ENCODE measurements around the gene NLK.
"Not testable (repeated sequence)": the region's sequence is repeated elsewhere in the genome, so short reads cannot be mapped to it uniquely, and the experiment has no call there.

NLK gene

DNA sequence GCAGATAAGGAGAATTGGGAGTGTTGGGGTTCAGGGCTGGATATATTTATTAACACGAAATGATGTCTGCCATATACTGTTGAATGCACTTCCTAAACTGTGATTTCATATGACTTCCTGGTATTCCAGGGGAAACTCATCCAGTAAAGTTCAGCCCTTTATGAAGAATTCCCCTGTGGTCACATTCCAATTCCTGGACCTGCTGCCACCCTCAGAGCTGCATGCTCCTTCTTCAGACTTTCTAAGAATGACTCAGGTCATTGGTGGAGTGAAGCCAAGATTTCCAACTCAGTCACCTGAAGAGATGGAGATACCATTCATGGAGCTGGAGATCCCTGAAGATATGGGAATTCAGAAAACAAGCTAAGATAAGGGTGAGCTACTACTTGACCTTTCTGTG lies 162.3 kb downstream of the NLK start:
- no peak overlapping the region for H3K4me3 ChIP-seq (ENCODE audit: low read depth, low read length)
- in situ Hi-C loops (cut with HindIII; ENCODE audit: low sequenced_read_pairs) = no loop called here
- DNase-seq (ENCODE audit: low read depth, low spot score) = peak; percentile 22
- TF ChIP-seq, protein P1, sequence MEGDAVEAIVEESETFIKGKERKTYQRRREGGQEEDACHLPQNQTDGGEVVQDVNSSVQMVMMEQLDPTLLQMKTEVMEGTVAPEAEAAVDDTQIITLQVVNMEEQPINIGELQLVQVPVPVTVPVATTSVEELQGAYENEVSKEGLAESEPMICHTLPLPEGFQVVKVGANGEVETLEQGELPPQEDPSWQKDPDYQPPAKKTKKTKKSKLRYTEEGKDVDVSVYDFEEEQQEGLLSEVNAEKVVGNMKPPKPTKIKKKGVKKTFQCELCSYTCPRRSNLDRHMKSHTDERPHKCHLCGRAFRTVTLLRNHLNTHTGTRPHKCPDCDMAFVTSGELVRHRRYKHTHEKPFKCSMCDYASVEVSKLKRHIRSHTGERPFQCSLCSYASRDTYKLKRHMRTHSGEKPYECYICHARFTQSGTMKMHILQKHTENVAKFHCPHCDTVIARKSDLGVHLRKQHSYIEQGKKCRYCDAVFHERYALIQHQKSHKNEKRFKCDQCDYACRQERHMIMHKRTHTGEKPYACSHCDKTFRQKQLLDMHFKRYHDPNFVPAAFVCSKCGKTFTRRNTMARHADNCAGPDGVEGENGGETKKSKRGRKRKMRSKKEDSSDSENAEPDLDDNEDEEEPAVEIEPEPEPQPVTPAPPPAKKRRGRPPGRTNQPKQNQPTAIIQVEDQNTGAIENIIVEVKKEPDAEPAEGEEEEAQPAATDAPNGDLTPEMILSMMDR (IDR thresholded peaks at IDR 0.05; ENCODE audit: low read depth, low read length) = no peak

DNA sequence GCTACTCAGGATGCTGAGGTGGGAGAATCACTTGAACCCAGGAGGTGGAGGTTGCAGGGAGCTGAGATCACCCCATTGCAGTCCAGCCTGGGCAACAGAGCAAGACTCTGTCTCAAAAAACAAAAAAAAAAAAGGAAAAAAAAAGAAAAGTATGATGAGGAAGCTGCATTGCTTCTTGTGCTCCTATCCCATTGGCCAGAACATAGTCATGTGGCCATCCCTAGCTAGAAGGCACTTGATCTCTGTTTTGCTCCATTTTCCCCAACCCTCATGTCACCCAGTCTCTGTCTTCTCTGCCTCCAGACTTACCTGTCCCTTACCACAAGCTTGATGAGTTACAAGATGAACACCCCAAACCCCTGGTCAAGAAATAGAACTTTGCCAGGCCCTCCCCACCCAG lies 163.8 kb downstream of the NLK start:
- no peak overlapping the region for H3K4me3 ChIP-seq (ENCODE audit: low read depth, low read length)
- DNase-seq (ENCODE audit: low read depth, low spot score) = no peak
- TF ChIP-seq, protein P1 (IDR thresholded peaks at IDR 0.05; ENCODE audit: low read depth, low read length) = no peak
- in situ Hi-C loops (cut with HindIII; ENCODE audit: low sequenced_read_pairs) = no loop called here

DNA sequence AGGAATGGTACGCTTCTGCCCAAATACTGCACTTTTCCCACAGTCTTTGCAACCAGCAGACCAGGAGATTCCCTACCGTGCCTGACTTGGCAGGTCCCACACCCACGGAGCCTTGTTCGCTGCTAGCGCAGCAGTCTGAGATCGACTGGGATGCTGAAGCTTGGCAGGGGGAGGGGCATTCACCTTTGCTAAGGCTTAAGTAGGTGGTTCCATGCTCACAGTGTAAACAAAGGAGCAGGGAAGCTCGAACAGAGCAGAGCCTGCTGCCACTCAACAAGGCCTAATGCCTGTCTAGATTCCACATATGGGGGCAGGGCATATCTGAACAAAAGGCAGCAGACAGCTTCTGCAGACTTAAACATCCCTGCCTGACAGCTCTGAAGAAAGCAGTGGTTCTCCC lies 169.3 kb downstream of the NLK start:
- H3K4me3 ChIP-seq (ENCODE audit: low read depth, low read length) = no peak overlapping the region
- in situ Hi-C loops (cut with HindIII; ENCODE audit: low sequenced_read_pairs) = no loop called here
- DNase-seq (ENCODE audit: low read depth, low spot score) = no peak
- TF ChIP-seq, protein P1 (IDR thresholded peaks at IDR 0.05; ENCODE audit: low read depth, low read length) = no peak

DNA sequence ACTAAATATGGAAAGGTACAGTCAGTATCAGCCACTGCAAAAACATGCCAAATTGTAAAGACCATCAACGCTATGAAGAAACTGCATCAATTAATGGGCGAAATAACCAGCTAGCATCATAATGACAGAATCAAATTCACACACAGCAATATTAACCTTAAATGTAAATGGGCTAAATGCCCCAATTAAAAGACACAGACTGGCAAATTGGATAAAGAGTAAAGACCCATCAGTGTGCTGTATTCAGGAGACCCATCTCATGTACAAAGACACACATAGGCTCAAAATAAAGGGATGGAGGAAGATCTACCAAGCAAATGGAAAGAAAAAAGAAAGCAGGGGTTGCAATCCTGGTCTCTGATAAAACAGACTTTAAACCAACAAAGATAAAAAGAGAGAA lies 171.1 kb downstream of the NLK start:
- DNase-seq (ENCODE audit: low read depth, low spot score); in situ Hi-C loops (cut with HindIII; ENCODE audit: low sequenced_read_pairs); H3K4me3 ChIP-seq (ENCODE audit: low read depth, low read length): not testable (repeated sequence)

DNA sequence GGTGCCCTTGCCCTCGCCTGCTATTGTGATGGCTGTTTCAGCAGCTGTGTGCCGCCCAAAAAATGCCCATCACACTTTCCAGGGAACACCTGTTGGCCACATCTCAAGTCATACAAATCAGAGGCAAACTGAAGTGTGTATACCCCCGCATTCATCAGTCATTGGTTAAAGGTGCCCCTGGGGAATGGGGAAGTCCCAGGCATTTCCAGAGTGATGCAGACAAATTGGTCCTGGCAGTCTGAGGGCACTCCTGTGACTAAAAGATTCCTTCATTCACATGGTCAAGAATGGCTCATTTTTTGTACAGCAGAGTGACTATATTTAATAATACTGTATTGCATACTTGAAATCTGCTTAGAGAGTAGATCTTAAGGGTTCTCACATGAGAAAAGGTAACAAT lies 173.6 kb downstream of the NLK start:
- in situ Hi-C loops (cut with HindIII; ENCODE audit: low sequenced_read_pairs) = no loop called here
- no peak overlapping the region for H3K4me3 ChIP-seq (ENCODE audit: low read depth, low read length)
- no peak for DNase-seq (ENCODE audit: low read depth, low spot score)
- TF ChIP-seq, protein P1 (IDR thresholded peaks at IDR 0.05; ENCODE audit: low read depth, low read length) = no peak

DNA sequence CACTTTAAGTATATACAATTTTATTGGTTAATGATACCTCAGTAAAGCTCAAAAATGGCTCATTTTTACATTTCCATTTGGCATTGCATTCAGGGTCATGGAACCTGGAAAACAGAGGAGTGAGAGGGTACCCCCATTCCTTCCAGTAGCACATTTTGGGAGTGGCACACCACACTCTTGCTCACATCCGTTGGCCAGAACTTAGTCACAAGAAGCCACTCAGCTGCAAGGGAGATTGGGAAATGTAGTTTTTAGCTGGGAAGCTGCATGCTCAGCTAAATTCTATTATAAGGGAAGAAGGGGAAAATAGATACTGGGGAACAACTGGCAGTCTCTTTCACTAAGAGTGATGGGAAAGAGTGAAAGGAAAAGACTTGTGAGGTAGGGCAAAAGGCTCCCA lies 174.1 kb downstream of the NLK start:
- no peak for DNase-seq (ENCODE audit: low read depth, low spot score)
- in situ Hi-C loops (cut with HindIII; ENCODE audit: low sequenced_read_pairs) = no loop called here
- TF ChIP-seq, protein P1 (IDR thresholded peaks at IDR 0.05; ENCODE audit: low read depth, low read length) = no peak
- no peak overlapping the region for H3K4me3 ChIP-seq (ENCODE audit: low read depth, low read length)

DNA sequence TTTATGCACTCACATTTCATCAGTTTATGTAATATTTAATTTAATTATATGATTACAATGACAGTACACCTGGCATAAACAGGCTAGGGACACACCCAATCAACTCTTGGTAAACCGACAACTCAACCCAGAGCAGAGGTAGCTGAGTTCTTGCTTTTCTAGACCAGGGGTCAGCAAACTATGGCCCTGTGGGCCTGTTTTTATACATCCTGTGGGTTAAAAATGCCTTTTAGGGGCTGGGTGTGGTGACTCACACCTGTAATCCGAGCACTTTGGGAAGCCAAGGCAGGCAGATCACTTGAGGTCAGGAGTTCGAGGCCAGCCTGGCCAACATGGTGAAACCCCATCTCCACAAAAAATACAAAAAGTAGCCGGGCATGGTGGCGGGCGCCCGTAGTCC lies 177.3 kb downstream of the NLK start:
- DNase-seq (ENCODE audit: low read depth, low spot score) = no peak
- no peak overlapping the region for H3K4me3 ChIP-seq (ENCODE audit: low read depth, low read length)
- TF ChIP-seq, protein P1 (IDR thresholded peaks at IDR 0.05; ENCODE audit: low read depth, low read length) = no peak
- in situ Hi-C loops (cut with HindIII; ENCODE audit: low sequenced_read_pairs) = no loop called here

Data from astrocyte of the spinal cord (primary cell).